ENCODE results near the gene AIFM2.

AIFM2 gene

DNA sequence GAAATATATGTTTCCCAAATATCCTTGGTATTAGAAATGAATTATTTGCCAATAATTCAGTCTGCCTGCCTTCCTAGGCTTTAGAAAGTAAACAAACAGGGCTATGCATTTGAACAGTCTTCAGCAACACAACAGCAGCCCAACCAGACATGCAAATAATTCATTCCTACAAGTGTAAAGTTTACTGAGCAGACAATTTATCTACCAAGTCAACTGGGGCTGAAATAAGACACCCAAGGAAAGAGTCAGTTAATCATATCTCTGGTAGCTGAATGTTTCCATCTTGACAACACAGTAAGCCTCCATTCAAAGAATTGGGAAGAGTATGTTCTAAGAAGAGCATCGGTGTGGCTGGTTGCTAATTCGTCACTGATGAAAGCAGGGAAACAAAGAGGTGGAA, 38.4 kb downstream of the AIFM2 start:
- Histone ChIP-seq H3K27ac (no peak overlapping the region), H3K36me3 (peaks cover 69% of the 10 kb centered on the region), H3K4me3 (ENCODE audit: low read depth, low read length) (no peak overlapping the region), H3K9me3 (ENCODE audit: severe bottlenecking) (no peaks in the 10 kb centered on the region), H3K27me3 (ENCODE audit: insufficient read depth, low read depth, severe bottlenecking) (no peaks in the 10 kb centered on the region)
- TF ChIP-seq, protein P1, sequence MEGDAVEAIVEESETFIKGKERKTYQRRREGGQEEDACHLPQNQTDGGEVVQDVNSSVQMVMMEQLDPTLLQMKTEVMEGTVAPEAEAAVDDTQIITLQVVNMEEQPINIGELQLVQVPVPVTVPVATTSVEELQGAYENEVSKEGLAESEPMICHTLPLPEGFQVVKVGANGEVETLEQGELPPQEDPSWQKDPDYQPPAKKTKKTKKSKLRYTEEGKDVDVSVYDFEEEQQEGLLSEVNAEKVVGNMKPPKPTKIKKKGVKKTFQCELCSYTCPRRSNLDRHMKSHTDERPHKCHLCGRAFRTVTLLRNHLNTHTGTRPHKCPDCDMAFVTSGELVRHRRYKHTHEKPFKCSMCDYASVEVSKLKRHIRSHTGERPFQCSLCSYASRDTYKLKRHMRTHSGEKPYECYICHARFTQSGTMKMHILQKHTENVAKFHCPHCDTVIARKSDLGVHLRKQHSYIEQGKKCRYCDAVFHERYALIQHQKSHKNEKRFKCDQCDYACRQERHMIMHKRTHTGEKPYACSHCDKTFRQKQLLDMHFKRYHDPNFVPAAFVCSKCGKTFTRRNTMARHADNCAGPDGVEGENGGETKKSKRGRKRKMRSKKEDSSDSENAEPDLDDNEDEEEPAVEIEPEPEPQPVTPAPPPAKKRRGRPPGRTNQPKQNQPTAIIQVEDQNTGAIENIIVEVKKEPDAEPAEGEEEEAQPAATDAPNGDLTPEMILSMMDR (IDR thresholded peaks at IDR 0.05; ENCODE audit: low read depth, low read length): no peak
- DNase-seq: no peak

DNA sequence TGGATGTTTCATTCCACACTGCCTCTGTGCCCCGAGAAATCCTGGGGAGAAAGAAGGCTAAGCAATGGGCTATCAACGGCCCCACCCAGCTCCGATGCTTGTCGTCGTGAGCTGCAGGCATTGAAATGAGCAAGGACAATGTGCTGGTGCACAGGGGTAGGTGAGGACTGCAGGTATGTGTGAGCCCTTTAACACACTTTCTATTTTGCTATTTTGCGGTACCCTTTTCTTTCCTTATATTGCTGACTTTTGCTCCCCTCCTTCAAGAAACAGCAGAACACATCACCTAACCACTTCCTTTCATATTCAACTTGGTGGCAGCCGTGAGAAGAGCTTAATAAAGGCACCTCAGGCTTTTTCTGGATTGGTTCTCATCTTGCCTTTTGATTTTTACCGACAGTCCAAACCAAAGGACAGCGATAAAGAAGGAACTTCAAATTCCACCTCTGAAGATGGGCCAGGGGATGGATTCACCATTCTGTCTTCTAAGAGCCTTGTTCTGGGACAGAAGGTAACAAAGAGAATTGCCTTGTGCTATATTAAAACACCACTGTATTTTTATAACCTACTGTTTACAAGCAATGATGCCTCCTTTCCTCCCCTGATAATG, 39.2 kb downstream of the AIFM2 start:
- no peaks in the 10 kb centered on the region for H3K9me3 ChIP-seq (ENCODE audit: severe bottlenecking)
- peaks cover 64% of the 10 kb centered on the region for H3K36me3 ChIP-seq
- DNase-seq: no peak
- TF ChIP-seq, protein P1 (IDR thresholded peaks at IDR 0.05; ENCODE audit: low read depth, low read length): no peak
- no peak overlapping the region for H3K4me3 ChIP-seq (ENCODE audit: low read depth, low read length)
- H3K27me3 ChIP-seq (ENCODE audit: insufficient read depth, low read depth, severe bottlenecking): no peaks in the 10 kb centered on the region
- H3K27ac ChIP-seq: no peak overlapping the region

DNA sequence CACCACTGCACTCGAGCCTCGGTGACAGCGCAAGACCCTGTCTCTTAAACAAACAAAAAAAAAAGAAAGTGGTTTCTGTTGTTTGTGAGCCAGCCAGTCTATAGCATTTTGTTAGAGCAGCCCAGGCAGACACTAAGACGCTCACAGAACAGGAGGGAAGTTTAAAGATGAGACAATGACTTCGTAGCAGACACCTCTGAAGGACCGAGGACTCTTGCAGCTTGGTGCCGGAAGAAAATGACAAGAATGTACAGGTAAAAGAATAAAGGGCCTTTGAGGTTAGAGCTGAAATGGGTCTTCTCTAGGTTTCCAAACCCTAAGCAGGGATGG, 40.3 kb downstream of the AIFM2 start:
- Histone ChIP-seq H3K4me3 (ENCODE audit: low read depth, low read length) (no peak overlapping the region), H3K27ac (no peak overlapping the region), H3K36me3 (peaks cover 60% of the 10 kb centered on the region), H3K27me3 (ENCODE audit: insufficient read depth, low read depth, severe bottlenecking) (no peaks in the 10 kb centered on the region), H3K9me3 (ENCODE audit: severe bottlenecking) (no peaks in the 10 kb centered on the region)
- DNase-seq: no peak
- TF ChIP-seq, protein P1 (IDR thresholded peaks at IDR 0.05; ENCODE audit: low read depth, low read length): no peak

DNA sequence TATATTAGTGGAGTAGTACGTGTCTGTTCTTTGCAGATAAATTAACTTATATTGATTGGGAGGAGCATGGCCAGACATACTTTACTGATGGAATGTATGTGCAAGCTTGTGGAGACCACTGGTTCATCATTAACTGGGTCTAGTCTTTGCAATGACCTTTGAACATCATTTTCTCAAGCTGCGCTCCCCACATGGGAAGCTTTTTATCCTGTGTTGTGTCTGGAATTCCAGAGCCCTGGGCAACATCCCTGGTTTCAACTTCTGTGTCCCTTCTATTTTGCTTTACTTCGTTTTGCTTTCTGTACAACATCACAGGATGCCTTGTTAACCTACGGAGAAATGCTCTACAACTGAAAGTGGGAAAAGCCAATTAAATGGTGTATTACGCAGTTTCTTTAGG, 41.7 kb downstream of the AIFM2 start:
- Histone ChIP-seq H3K9me3 (ENCODE audit: severe bottlenecking) (no peaks in the 10 kb centered on the region), H3K4me3 (ENCODE audit: low read depth, low read length) (no peak overlapping the region), H3K36me3 (peaks cover 49% of the 10 kb centered on the region), H3K27me3 (ENCODE audit: insufficient read depth, low read depth, severe bottlenecking) (no peaks in the 10 kb centered on the region), H3K27ac (no peak overlapping the region)
- DNase-seq: no peak
- TF ChIP-seq, protein P1 (IDR thresholded peaks at IDR 0.05; ENCODE audit: low read depth, low read length): no peak

DNA sequence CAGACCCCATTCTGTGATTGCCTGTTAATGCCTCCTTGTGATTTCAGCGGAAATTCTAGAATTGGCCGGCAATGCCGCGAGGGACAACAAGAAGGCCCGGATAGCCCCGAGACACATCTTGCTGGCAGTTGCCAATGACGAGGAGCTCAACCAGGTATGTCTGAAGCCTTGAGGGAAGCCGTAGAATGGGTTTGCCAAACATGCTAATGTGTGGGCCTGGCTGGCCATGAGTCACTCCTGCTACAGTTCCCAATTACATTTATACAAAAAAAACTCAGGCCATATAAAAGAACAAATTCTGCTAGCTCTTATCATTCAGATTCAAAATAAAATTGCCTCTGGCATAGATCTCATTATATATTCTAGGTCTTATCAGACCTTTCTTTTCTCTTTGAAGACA, 42.6 kb downstream of the AIFM2 start:
- Histone ChIP-seq H3K27ac (no peak overlapping the region), H3K36me3 (peaks cover 42% of the 10 kb centered on the region), H3K27me3 (ENCODE audit: insufficient read depth, low read depth, severe bottlenecking) (no peaks in the 10 kb centered on the region), H3K9me3 (ENCODE audit: severe bottlenecking) (no peaks in the 10 kb centered on the region), H3K4me3 (ENCODE audit: low read depth, low read length) (no peak overlapping the region)
- no peak for DNase-seq
- TF ChIP-seq, protein P1 (IDR thresholded peaks at IDR 0.05; ENCODE audit: low read depth, low read length): no peak

DNA sequence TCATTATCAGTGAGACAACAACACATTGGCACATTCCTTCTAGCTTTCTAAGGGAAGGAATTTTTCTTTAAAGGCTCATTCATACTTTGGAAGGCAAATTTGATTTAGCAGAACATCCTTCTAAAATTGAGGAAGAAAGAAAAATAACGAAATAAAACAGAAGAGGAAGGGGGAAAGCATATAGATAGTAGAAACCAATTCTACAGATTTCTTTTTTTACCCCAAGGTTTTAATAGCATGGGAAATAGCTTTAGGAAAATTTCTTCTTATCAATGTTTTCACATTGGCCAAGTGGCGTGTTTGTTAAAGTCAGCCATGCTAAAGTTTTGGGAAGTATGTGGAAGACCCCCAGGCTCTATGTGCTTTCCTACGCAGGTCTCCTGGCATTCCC, 44.3 kb downstream of the AIFM2 start:
- DNase-seq: no peak
- no peaks in the 10 kb centered on the region for H3K27me3 ChIP-seq (ENCODE audit: insufficient read depth, low read depth, severe bottlenecking)
- H3K36me3 ChIP-seq: peaks cover 31% of the 10 kb centered on the region
- no peak overlapping the region for H3K4me3 ChIP-seq (ENCODE audit: low read depth, low read length)
- TF ChIP-seq, protein P1 (IDR thresholded peaks at IDR 0.05; ENCODE audit: low read depth, low read length): no peak
- H3K9me3 ChIP-seq (ENCODE audit: severe bottlenecking): no peaks in the 10 kb centered on the region
- H3K27ac ChIP-seq: no peak overlapping the region

Measured in WERI-Rb-1 (cell line).